ENCODE results near the gene CIDEB.

DNA sequence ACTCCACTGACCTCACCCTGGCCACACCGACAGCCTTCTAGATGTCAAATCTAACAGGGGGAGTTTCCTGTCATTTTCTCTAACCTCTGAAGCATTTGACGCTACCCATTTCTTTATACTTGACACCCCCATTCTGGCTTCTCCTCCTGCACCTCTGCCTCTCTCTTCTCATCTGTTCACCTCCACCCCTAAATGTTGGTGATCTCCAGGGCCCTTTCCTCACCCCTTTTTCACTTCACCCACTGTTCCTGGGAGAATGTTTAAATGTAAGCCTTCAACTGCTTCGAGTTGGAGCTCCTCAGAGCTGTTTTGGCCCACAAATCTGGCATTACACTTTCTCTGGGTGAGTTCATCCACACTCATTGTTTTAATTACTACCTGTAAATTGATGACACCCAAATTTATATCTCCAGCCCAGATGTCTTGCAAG, 35.9 kb downstream of the CIDEB start:
- TF ChIP-seq, protein P1, sequence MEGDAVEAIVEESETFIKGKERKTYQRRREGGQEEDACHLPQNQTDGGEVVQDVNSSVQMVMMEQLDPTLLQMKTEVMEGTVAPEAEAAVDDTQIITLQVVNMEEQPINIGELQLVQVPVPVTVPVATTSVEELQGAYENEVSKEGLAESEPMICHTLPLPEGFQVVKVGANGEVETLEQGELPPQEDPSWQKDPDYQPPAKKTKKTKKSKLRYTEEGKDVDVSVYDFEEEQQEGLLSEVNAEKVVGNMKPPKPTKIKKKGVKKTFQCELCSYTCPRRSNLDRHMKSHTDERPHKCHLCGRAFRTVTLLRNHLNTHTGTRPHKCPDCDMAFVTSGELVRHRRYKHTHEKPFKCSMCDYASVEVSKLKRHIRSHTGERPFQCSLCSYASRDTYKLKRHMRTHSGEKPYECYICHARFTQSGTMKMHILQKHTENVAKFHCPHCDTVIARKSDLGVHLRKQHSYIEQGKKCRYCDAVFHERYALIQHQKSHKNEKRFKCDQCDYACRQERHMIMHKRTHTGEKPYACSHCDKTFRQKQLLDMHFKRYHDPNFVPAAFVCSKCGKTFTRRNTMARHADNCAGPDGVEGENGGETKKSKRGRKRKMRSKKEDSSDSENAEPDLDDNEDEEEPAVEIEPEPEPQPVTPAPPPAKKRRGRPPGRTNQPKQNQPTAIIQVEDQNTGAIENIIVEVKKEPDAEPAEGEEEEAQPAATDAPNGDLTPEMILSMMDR (IDR thresholded peaks at IDR 0.05; ENCODE audit: insufficient read depth, low read length, poor library complexity, severe bottlenecking), result no peak
- no peak for TF ChIP-seq EZH2phosphoT487 (conservative IDR thresholded peaks at IDR 0.05; ENCODE audit: low read length)
